H9 (cell line): Measurements from ENCODE around the gene MPZ. TPM values are rescaled to one million over a fixed set of nuclear protein-coding genes. Genes with fewer than 3 reads are reported as not detected.

Experiments
- DNase-seq: peaks from one replicate; pipeline ENCODE4 v3.0.0-alpha.2; 2017
- H2AFZ ChIP-seq: one replicate; pipeline ENCODE4 v1.6.1; 2013; ENCODE audit warnings: mild to moderate bottlenecking, low read length, control low read depth, moderate library complexity
- H2AK5ac ChIP-seq: 2 replicates; pipeline ENCODE4 v1.6.1; 2013; ENCODE audit warnings: low read length, control low read depth, mixed read lengths; ENCODE audit not compliant: insufficient read length
- H2BK120ac ChIP-seq: one replicate; pipeline ENCODE4 v1.6.1; 2013; ENCODE audit warnings: low read depth, mild to moderate bottlenecking, low read length, control low read depth, inconsistent platforms; ENCODE audit not compliant: poor library complexity, severe bottlenecking
- H2BK12ac ChIP-seq: 2 replicates; pipeline ENCODE4 v1.6.1; 2013; ENCODE audit warnings: low read length, control low read depth, mixed read lengths, low read depth; ENCODE audit not compliant: insufficient read length
- H2BK15ac ChIP-seq: 2 replicates; pipeline ENCODE4 v1.6.1; 2013; ENCODE audit warnings: low read depth, low read length, control low read depth
- H2BK20ac ChIP-seq: one replicate; pipeline ENCODE4 v1.6.1; 2013; ENCODE audit warnings: low read depth, mild to moderate bottlenecking, low read length, control low read depth, inconsistent platforms; ENCODE audit not compliant: poor library complexity, severe bottlenecking
- H2BK5ac ChIP-seq: 2 replicates; pipeline ENCODE4 v1.6.1; 2013; ENCODE audit warnings: low read length, control low read depth, mixed read lengths; ENCODE audit not compliant: insufficient read length
- H3K14ac ChIP-seq: 2 replicates; pipeline ENCODE4 v1.6.1; 2013; ENCODE audit warnings: low read length, control low read depth; ENCODE audit not compliant: insufficient read depth
- H3K18ac ChIP-seq: 2 replicates; pipeline ENCODE4 v1.6.1; 2013; ENCODE audit warnings: low read depth, mild to moderate bottlenecking, mixed read lengths, low read length, control low read depth; ENCODE audit not compliant: insufficient read length
- H3K23ac ChIP-seq: 2 replicates; pipeline ENCODE4 v1.6.1; 2013; ENCODE audit warnings: low read length, control low read depth, mixed read lengths, low read depth; ENCODE audit not compliant: insufficient read length
- H3K23me2 ChIP-seq: 2 replicates; pipeline ENCODE4 v1.6.1; 2013; ENCODE audit warnings: low read depth, mild to moderate bottlenecking, mixed read lengths, low read length, control low read depth; ENCODE audit not compliant: insufficient read length, poor library complexity, severe bottlenecking
- H3K27ac ChIP-seq: 2 replicates; pipeline ENCODE4 v1.5.1; 2013; ENCODE audit warnings: low read length, control low read depth, mixed read lengths, low read depth; ENCODE audit not compliant: insufficient read length
- H3K27me3 ChIP-seq: 2 replicates; pipeline ENCODE4 v1.6.1; 2013; ENCODE audit warnings: low read length, control low read depth, inconsistent platforms; ENCODE audit not compliant: insufficient read depth
- H3K4ac ChIP-seq: 2 replicates; pipeline ENCODE4 v1.6.1; 2013; ENCODE audit warnings: low read depth, mild to moderate bottlenecking, control low read depth, inconsistent platforms, low read length, moderate library complexity
- H3K4me1 ChIP-seq: 2 replicates; pipeline ENCODE4 v1.6.1; 2013; ENCODE audit warnings: low read length, control low read depth, inconsistent platforms; ENCODE audit not compliant: insufficient read depth
- H3K4me2 ChIP-seq: 2 replicates; pipeline ENCODE4 v1.6.1; 2013; ENCODE audit warnings: low read length, control low read depth, mixed read lengths; ENCODE audit not compliant: insufficient read length, insufficient read depth
- H3K56ac ChIP-seq: 2 replicates; pipeline ENCODE4 v1.6.1; 2013; ENCODE audit warnings: low read depth, mild to moderate bottlenecking, mixed read lengths, low read length, control low read depth; ENCODE audit not compliant: insufficient read length
- H3K79me1 ChIP-seq: 2 replicates; pipeline ENCODE4 v1.6.1; 2013; ENCODE audit warnings: low read depth, mild to moderate bottlenecking, moderate library complexity, low read length, control low read depth, inconsistent platforms; ENCODE audit not compliant: insufficient read depth, poor library complexity, severe bottlenecking
- H3K79me2 ChIP-seq: 2 replicates; pipeline ENCODE4 v1.6.1; 2013; ENCODE audit warnings: low read length, control low read depth, inconsistent platforms; ENCODE audit not compliant: insufficient read depth
- H3K9ac ChIP-seq: 2 replicates; pipeline ENCODE4 v1.6.1; 2013; ENCODE audit warnings: low read length, control low read depth, mixed read lengths; ENCODE audit not compliant: insufficient read length; ENCODE audit errors: extremely low read depth
- H3K9me3 ChIP-seq: one replicate; pipeline ENCODE4 v1.6.1; 2013; ENCODE audit warnings: low read depth, low read length, inconsistent platforms; ENCODE audit not compliant: control insufficient read depth
- H3T11ph ChIP-seq: one replicate; pipeline ENCODE4 v1.6.1; 2013; ENCODE audit warnings: mild to moderate bottlenecking, low read length, control low read depth, inconsistent platforms
- H4K20me1 ChIP-seq: one replicate; pipeline ENCODE4 v1.6.1; 2013; ENCODE audit not compliant: control insufficient read depth, insufficient read length, insufficient read depth
- H4K5ac ChIP-seq: 2 replicates; pipeline ENCODE4 v1.6.1; 2013; ENCODE audit warnings: low read depth, mild to moderate bottlenecking, mixed read lengths, low read length, control low read depth; ENCODE audit not compliant: insufficient read length
- H4K8ac ChIP-seq: replicated peaks from 2 replicates; pipeline ENCODE4 v1.6.1; 2013; ENCODE audit warnings: low read length, control low read depth, mixed read lengths, low read depth; ENCODE audit not compliant: insufficient read length
- H4K91ac ChIP-seq: 2 replicates; pipeline ENCODE4 v1.6.1; 2013; ENCODE audit warnings: low read depth, mild to moderate bottlenecking, moderate library complexity, mixed read lengths, low read length, control low read depth; ENCODE audit not compliant: insufficient read length
- H3K27ac Mint-ChIP-seq, 3 experiments: 2 replicates in 2 of 3; 3 replicates in 1 of 3; pipeline ENCODE4 v1.8.0; 2020 to 2021; ENCODE audit warnings: mixed read lengths in 3 of 3, mild to moderate bottlenecking in 1 of 3, moderate library complexity in 1 of 3
- H3K27me3 Mint-ChIP-seq: 2 replicates; pipeline ENCODE4 v1.8.0; 2021; ENCODE audit warnings: low read depth, mild to moderate bottlenecking, moderate library complexity, mixed read lengths
- H3K36me3 Mint-ChIP-seq, 3 experiments: 2 replicates in 2 of 3; 3 replicates in 1 of 3; pipeline ENCODE4 v1.8.0; 2020 to 2021; ENCODE audit warnings: low read depth in 3 of 3, mixed read lengths in 3 of 3; ENCODE audit not compliant: insufficient read depth in 1 of 3
- H3K4me1 Mint-ChIP-seq, 2 experiments: 2 replicates each; pipeline ENCODE4 v1.8.0; 2020; ENCODE audit warnings: mixed read lengths in 2 of 2
- H3K4me3 Mint-ChIP-seq, 2 experiments: 2 replicates in 1 of 2; 3 replicates in 1 of 2; pipeline ENCODE4 v1.8.0; 2020 to 2021; ENCODE audit warnings: mild to moderate bottlenecking in 2 of 2, mixed read lengths in 2 of 2, moderate library complexity in 1 of 2
- H3K9me3 Mint-ChIP-seq, 2 experiments: 2 replicates in 1 of 2; 3 replicates in 1 of 2; pipeline ENCODE4 v1.8.0; 2020; ENCODE audit warnings: mild to moderate bottlenecking in 2 of 2, mixed read lengths in 2 of 2, moderate library complexity in 1 of 2
- WGBS: extraction: QIAGEN DNeasy Blood & Tissue Kit; methylation state at CpG from one replicate; pipeline ENCODE4 v1.1.7; 2013; ENCODE audit warnings: missing lambda C conversion rate, low lambda C conversion rate, mixed read lengths; ENCODE audit not compliant: insufficient read length; ENCODE audit errors: extremely low coverage; 5-methylcytosine and 5-hydroxymethylcytosine counted together
- total RNA-seq: library from RNA; stranded (reverse); gene quantifications from 2 replicates; pipeline ENCODE4 v1.2.1, GENCODE V29; 2021
- TF ChIP-seq, protein P1 (sequence below): fragments of 200-600 bp; sonication (generic); conservative IDR thresholded peaks from 3 replicates; pipeline ENCODE4 v1.8.0; 2021; ENCODE audit warnings: antibody characterized with exemption, mild to moderate bottlenecking

MPZ gene
- total RNA-seq, 1 experiment from 2014 or later = 2.7 TPM

DNA sequence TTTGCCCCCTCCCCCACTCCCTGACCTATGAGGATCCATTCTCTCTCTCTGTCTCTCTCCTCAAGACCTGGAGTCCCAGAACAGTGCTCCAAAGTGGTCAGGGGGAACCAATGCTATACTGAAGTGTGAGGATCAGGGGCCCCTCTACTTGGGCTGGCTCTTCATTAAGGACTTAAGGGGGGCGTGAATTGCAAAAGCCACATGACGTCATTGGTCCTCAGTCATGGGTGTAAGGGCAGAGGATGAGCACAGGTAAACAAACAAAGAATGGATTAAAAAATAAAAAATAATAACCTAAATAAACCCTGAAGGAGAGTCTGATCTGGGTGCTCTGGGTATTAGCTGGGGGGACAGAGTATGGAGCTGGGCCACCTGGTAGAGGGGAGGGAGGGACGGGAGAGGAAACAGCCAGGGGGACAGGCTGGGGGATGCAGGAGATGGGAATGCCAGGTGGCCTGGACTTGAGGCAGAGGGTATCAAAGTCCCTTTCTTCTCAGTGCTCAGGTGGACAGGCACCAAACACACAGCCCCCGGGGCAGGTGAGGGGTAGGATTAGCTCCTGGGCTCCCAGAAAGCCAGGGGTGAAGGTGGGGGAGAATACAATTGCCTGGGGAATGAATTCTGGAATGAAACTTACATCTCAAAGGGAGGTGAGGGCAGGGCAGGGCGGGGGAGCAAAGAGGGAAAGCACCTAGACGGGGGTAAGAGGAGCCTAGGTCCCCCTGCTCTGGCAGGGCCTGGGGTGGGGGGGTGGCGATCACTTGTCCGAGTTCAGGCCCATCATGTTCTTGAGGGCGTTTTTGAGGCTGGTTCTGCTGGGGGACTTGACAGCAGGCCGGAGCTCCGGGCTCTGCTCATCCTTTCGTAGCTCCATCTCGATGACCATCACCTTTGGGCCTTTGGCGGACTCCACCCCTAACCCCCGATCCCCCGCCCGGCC is 4.6 kb downstream of the MPZ start:
- H2BK15ac ChIP-seq = no peak overlapping the region
- H3K14ac ChIP-seq = peak overlapping the region; percentile 13; the same call in 1 of the 2 replicates
- no peak overlapping the region for H2BK5ac ChIP-seq
- no peak overlapping the region for H2AFZ ChIP-seq
- H3K36me3 Mint-ChIP-seq = no peaks in the 10 kb centered on the region
- H2BK20ac ChIP-seq = no peak overlapping the region
- no peak overlapping the region for H3K18ac ChIP-seq
- no peak overlapping the region for H4K91ac ChIP-seq
- no peak overlapping the region for H3K23ac ChIP-seq
- no peaks in the 10 kb centered on the region for H4K20me1 ChIP-seq
- H4K5ac ChIP-seq = no peak overlapping the region
- no peaks in the 10 kb centered on the region for H3K79me2 ChIP-seq
- H3K4me3 Mint-ChIP-seq = peak overlapping the region; percentile 93 to 96
- H2BK12ac ChIP-seq = no peak overlapping the region
- H3K4me2 ChIP-seq = peak overlapping the region; percentile 12
- H3K27me3 ChIP-seq = no peaks in the 10 kb centered on the region
- H4K8ac ChIP-seq = no peak overlapping the region
- no peak overlapping the region for H2AK5ac ChIP-seq
- WGBS = no CpG with 5 or more reads among the region's 17 CpGs
- no peak for DNase-seq
- H3K27me3 Mint-ChIP-seq = peaks cover 3% of the 10 kb centered on the region; the same call in 1 of the 2 replicates
- H3K9ac ChIP-seq = peak overlapping the region; percentile 34
- TF ChIP-seq, protein P1, sequence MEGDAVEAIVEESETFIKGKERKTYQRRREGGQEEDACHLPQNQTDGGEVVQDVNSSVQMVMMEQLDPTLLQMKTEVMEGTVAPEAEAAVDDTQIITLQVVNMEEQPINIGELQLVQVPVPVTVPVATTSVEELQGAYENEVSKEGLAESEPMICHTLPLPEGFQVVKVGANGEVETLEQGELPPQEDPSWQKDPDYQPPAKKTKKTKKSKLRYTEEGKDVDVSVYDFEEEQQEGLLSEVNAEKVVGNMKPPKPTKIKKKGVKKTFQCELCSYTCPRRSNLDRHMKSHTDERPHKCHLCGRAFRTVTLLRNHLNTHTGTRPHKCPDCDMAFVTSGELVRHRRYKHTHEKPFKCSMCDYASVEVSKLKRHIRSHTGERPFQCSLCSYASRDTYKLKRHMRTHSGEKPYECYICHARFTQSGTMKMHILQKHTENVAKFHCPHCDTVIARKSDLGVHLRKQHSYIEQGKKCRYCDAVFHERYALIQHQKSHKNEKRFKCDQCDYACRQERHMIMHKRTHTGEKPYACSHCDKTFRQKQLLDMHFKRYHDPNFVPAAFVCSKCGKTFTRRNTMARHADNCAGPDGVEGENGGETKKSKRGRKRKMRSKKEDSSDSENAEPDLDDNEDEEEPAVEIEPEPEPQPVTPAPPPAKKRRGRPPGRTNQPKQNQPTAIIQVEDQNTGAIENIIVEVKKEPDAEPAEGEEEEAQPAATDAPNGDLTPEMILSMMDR = no peak
- no peak overlapping the region for H3K4ac ChIP-seq
- peaks cover 7% of the 10 kb centered on the region; the same call in 1 of the 2 replicates for H3K4me1 ChIP-seq
- no peak overlapping the region for H2BK120ac ChIP-seq
- no peaks in the 10 kb centered on the region for H3K9me3 ChIP-seq
- H3K27ac ChIP-seq = no peak overlapping the region
- peaks cover 8% of the 10 kb centered on the region for H3K23me2 ChIP-seq
- peaks cover 40 to 60% of the 10 kb centered on the region in 2 experiments for H3K4me1 Mint-ChIP-seq
- H3K27ac Mint-ChIP-seq = peak overlapping the region; percentile 64 to 96 (median 70); a peak in 5 of 7 replicates
- H3K56ac ChIP-seq = no peak overlapping the region
- no peaks in the 10 kb centered on the region for H3K79me1 ChIP-seq
- H3T11ph ChIP-seq = no peak overlapping the region
- no peaks in the 10 kb centered on the region for H3K9me3 Mint-ChIP-seq
